Stimulated activated CD8-positive, alpha-beta memory T cell treated with anti-CD3 and anti-CD28 coated beads, Interleukin-12 subunit alpha, Interleukin-12 subunit beta, amount 100 ng/mL, for 1 hour (primary cell): ENCODE data around the gene CCNL2.
"Not testable (repeated sequence)": the region's sequence is repeated elsewhere in the genome, so short reads cannot be mapped to it uniquely, and the experiment has no call there.

Source experiments
- DNase-seq: peaks from one replicate; pipeline ENCODE4 v3.0.0-alpha.2; 2020; ENCODE audit warnings: low read depth

The CCNL2 gene

DNA sequence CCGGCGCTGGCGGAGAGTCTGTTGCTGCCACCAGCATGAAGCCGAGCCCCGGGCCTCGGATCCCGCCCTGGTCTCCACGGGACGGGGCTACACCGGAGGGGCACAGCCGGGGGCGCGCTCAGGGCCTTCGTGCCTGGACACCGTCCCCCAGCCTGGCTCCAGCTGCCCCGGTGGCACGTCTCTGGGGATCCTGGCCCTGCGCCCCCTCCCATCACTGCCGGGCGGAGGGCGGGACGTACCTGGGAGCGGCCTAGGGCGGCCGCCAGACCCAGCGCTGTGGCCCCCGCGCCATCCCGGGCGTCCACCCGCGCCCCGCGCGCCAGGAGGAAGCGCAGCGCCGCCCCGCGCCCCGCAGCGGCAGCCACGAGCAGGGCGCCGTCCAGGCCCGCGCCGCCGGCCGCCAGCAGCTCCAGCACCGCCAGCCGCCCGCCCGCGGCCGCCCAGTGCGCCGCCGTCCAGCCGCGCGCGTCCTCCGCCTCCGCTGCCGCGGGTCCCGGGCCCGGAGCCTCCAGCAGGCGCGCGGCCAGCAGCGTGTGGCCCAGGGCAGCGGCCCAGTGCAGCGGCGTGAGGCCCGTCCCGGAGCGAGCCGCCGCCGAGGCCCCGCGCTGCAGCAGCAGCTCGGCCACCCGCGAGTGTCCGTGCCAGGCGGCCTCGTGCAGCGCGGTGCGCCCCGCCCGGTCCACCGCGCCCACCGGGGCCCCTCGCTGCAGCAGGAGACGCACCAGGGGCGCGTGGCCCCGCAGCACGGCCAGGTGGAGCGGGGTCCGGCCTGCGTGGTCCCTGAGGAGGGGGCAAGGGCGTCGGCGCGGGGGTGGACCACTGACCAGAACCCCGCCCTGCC is 20.9 kb upstream of the CCNL2 start:
- no peak for DNase-seq

DNA sequence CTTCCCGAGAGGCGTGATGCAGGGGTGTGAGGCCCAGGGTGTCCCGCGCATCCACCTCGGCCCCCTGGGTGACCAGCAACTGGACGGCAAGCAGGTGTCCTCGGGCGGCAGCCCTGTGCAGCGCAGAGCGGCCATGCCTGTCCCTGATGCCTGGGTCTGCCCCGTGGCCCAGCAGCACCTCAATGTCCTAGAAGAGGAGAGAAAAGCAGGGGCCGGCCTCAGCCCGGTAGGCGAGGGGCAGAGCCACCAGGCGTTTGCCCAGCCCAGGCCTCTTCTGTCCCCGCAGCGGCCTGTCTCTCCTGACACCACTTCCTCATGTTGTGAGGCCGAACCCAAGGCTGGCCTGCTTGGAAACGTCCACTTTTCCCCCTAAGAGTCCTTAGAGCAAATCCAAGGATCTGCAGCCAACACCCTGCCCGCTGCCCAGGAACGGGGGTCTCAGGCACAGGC is 20.3 kb upstream of the CCNL2 start:
- DNase-seq = no peak

DNA sequence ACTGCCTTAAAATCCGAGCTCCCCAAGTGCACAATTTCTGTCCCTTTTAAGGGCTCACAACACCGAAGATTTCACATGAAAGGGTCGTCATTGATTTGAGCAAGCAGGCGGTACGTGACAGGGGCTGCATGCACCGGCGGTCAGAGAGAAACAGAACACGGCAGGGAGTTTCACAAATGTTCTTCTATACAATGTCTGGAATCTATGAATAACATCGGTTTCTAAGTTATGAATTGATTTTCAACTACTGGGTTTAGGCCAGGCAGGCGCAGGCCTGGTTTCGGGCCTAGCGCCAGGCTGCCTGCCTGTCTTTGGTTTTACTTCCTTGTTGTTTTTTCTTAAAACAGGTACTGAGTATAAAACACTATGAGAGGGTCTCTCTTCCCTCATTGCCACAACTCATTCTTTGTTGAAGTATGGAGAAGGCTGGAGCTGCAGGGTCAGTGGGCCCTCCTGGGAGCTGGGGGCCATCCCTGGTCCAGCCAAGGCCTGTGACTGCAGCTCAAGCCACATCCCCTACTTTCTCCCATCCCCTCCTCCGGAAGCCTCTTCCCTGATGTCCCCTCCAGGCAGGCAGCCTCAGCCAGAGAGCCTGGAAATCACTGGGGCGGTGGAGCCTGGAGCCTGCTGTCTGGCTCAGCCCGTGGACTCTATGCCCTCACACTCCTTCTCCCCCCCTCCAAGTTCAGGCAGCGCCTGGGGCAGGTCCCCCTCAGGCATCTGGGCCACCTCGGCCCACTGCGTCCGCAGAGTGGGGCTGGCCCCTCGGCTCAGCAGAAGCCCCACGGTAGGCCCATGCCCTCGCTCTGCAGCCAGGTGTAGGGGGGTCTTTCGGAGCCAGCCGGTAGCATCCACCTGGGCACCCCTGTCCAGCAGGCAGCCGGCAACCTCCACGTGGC is 19.6 kb upstream of the CCNL2 start:
- DNase-seq = no peak

- DNase-seq = not testable (repeated sequence)
Measured at GRCh38 chr1:1417825-1418463, 18.8 kb upstream of the CCNL2 start.

GRCh38 chr1:1417396-1417795 is 18.3 kb upstream of the CCNL2 start:
- DNase-seq = not testable (repeated sequence)

- DNase-seq = no peak
Measured at GRCh38 chr1:1415751-1416150, 16.6 kb upstream of the CCNL2 start.

GRCh38 chr1:1412311-1412902 is 13.3 kb upstream of the CCNL2 start:
- DNase-seq = not testable (repeated sequence)

DNA sequence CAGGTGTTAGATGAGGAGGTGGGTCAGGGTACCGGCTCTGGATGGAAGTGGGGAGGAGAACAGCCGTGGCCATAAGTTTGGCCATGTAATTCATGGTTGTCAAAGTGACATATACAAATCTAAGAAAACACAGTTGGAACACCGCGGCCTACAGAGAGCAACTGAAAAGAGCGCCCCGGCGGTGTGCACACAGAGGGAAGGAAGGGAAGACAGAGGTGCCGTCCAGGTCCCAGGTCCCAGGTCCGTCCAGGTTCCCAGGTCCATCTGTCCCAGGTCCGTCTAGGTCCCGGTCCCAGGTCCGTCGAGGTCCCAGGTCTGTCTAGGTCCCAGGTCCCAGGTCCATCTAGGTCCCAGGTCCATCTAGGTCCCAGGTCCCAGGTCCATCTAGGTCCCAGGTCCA is 12.5 kb upstream of the CCNL2 start:
- no peak for DNase-seq

DNA sequence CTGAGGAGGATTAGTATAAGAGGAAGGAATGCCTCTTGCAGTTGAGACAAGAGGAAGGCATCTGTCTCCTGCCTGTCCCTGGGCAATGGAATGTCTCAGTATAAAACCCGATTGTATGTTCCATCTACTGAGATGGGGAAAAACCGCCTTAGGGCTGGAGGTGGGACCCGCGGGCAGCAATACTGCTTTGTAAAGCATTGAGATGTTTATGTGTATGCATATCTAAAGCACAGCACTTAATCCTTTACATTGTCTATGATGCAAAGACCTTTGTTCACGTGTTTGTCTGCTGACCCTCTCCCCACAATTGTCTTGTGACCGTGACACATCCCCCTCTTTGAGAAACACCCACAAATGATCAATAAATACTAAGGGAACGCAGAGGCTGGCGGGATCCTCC is 11.1 kb upstream of the CCNL2 start:
- not testable (repeated sequence) for DNase-seq

- no peak for DNase-seq
Measured at GRCh38 chr1:1407636-1408318, 8.6 kb upstream of the CCNL2 start.

GRCh38 chr1:1406821-1407635 is 7.9 kb upstream of the CCNL2 start, which contains the start of gene MRPL20:
TSS of gene MRPL20 (minus strand) at chr1:1407293. CDS start at chr1:1407217, 76 bp downstream.
- DNase-seq = peak; percentile 93

DNA sequence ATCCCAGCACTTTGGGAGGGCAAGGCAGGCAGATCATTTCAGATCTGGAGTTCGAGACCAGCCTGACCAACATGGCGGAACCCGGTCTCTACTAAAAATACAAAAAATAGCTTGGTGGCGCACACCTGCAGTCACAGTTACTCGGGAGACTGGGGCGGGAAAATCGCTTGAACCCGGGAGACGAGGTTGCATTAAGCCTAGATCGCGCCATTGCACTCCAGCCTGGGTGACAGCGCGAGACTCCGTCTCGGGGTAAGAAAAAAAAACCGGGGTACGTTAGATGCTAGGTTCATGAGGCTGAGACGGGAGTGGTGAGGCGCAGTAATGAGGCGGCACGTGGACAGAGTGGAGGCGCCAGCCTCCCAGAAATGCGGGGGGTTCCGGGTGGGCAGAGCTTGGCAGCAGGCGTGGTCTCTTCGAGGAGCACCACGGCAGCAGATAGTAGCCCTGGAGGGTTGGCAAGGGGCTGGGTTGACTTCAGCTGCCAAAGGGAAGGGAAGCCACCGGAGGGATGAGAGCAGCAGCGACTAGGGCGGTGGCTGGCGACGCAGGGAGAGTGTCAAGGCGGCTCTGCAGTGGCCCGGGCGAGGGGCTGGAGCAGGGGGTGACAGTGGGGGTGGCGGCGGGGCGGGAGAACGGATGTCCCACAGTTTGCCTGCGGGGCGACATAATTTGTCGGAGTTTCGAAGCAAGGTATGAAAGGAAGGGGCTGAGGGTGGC is 7.1 kb upstream of the CCNL2 start:
- no peak for DNase-seq

DNA sequence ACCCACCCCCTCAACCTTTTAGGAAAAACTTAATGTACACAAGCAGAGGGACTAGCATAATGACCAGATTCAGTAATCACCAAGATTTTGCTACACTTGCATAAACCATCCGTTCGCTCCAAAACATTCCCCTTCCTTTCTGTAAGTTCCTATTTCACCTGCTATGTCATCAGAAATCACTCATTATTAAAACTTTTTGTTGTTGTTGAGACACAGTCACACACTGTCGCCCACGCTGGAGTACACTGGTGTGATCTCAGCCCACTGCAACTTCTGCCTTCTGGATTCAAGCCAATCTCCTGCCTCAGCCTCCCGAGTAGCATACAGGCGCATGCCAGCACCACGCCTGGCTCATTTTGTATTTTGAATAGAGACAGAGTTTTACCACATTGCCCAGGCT is 4.5 kb upstream of the CCNL2 start:
- no peak for DNase-seq

DNA sequence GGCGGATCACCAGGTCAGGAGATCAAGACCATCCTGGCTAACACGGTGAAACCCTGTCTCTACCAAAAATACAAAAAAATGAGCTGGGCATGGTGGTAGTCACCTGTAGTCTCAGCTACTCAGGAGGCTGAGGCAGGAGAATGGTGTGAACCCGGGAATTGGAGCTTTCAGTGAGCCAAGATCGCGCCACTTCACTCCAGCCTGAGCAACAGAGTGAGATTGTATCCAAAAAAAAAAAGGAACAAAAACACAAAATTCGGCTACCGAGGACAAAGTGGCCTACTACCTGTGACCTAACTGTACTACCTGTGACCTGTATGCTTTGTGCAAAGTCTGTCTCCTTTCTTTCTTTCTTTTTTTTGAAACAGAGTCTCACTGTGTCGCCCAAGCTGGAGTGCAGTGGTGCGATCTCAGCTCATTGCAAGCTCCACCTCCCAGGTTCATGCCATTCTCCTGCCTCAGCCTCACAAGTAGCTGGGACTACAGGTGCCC is 3.8 kb upstream of the CCNL2 start:
- not testable (repeated sequence) for DNase-seq

DNA sequence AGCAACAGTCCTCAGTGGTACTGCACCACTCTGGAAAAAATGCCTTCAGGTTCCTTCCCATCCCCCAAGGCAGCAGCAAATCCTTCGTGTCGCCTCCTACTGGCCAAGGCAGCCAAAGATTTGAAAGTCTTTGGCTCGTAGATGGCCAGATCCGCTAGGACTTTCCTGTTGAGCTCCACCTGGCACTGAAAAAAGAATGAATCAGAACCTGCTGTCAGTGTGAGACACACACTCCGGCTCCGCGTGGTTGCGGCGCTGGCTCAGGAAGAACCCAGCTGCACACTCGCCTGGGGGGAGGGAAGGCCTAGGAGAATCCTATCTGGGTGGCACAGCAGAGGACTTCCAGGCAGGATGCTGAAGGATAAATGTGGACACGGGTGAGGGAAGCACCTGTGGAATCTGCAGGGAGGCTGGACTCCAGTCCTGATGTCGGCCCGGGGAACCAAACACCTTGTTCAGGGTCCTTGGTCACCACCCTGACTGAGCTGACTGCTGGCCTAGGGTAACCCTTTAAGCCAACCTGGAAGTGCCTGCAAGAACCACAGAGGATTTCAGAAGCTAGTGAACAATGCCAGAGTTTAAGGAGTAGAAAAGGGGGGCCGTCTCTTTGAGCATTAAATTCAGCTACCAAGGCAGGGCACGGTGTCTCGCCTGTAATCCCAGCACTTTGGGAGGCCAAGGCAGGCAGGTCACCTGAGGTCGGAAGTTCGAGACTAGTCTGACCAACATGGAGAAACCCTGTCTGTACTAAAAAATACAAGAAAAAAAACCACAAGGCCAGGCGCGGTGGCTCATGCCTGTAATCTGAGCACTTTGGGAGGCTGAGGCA is 3.2 kb upstream of the CCNL2 start:
- no peak for DNase-seq

- no peak for DNase-seq
Measured at GRCh38 chr1:1401457-1402010, 2.4 kb upstream of the CCNL2 start.

GRCh38 chr1:1400576-1401456 is 1.7 kb upstream of the CCNL2 start:
- no peak for DNase-seq
